DOHH2 (cell line): ENCODE data around the gene KCNQ1.

Experiments
- H3F3A ChIP-seq: fragments of 200-600 bp; sonication (generic), shearing (Covaris generic); 2 replicates; pipeline ENCODE4 v1.6.0; 2016; ENCODE audit warnings: antibody characterized with exemption, mild to moderate bottlenecking; ENCODE audit not compliant: control insufficient read depth, insufficient read depth
- H3K27ac ChIP-seq: fragments of 200-600 bp; sonication (generic); 2 replicates; pipeline ENCODE4 v1.5.1; 2014; ENCODE audit warnings: low read depth, mild to moderate bottlenecking, low read length, moderate library complexity
- H3K27me3 ChIP-seq: fragments of 200-600 bp; sonication (generic); 2 replicates; pipeline ENCODE4 v1.6.1; 2014; ENCODE audit warnings: mild to moderate bottlenecking, low read length, mixed read lengths; ENCODE audit not compliant: control insufficient read depth
- H3K36me3 ChIP-seq: fragments of 200-600 bp; sonication (generic); 2 replicates; pipeline ENCODE4 v1.6.1; 2014; ENCODE audit warnings: mild to moderate bottlenecking, low read length, moderate library complexity, mixed read lengths; ENCODE audit not compliant: control insufficient read depth
- H3K4me1 ChIP-seq: fragments of 200-600 bp; sonication (generic); 2 replicates; pipeline ENCODE4 v1.6.1; 2014; ENCODE audit warnings: mild to moderate bottlenecking, low read length, mixed read lengths; ENCODE audit not compliant: control insufficient read depth
- H3K4me2 ChIP-seq: fragments of 200-600 bp; sonication (generic); 2 replicates; pipeline ENCODE4 v1.6.0; 2014; ENCODE audit warnings: mild to moderate bottlenecking, low read length, moderate library complexity
- H3K4me3 ChIP-seq: fragments of 200-600 bp; sonication (generic); 2 replicates; pipeline ENCODE4 v1.5.1; 2014; ENCODE audit warnings: mild to moderate bottlenecking, low read length, mixed read lengths
- H3K79me2 ChIP-seq: fragments of 200-600 bp; sonication (generic); 2 replicates; pipeline ENCODE4 v1.6.1; 2014; ENCODE audit warnings: mild to moderate bottlenecking, low read length, mixed read lengths; ENCODE audit not compliant: control insufficient read depth
- H3K9me2 ChIP-seq: fragments of 200-600 bp; sonication (generic); replicated peaks from 2 replicates; pipeline ENCODE4 v1.6.1; 2014; ENCODE audit warnings: mild to moderate bottlenecking, low read length, mixed read lengths; ENCODE audit not compliant: control insufficient read depth
- H3K9me3 ChIP-seq: fragments of 200-600 bp; sonication (generic); 2 replicates; pipeline ENCODE4 v1.6.1; 2014; ENCODE audit warnings: antibody characterized with exemption, low read length, mixed read lengths; ENCODE audit not compliant: control insufficient read depth, insufficient read depth
- H4K20me1 ChIP-seq: fragments of 200-600 bp; sonication (generic); 2 replicates; pipeline ENCODE4 v1.6.0; 2014; ENCODE audit warnings: low read depth, mild to moderate bottlenecking, antibody characterized with exemption, low read length, moderate library complexity; ENCODE audit not compliant: control insufficient read depth, insufficient read depth
- EZH2phosphoT487 ChIP-seq: fragments of 200-600 bp; sonication (generic); IDR thresholded peaks from 2 replicates; pipeline ENCODE4 v1.6.1; 2017; ENCODE audit warnings: borderline replicate concordance, mild to moderate bottlenecking, antibody characterized with exemption, low read length, moderate library complexity, mixed read lengths
- TF ChIP-seq, protein P1 (sequence below): fragments of 200-600 bp; sonication (generic); IDR thresholded peaks from one replicate; pipeline ENCODE4 v1.5.1; 2014; ENCODE audit warnings: antibody characterized with exemption, mild to moderate bottlenecking, low read depth, low read length; ENCODE audit not compliant: poor library complexity, severe bottlenecking

KCNQ1 gene

DNA sequence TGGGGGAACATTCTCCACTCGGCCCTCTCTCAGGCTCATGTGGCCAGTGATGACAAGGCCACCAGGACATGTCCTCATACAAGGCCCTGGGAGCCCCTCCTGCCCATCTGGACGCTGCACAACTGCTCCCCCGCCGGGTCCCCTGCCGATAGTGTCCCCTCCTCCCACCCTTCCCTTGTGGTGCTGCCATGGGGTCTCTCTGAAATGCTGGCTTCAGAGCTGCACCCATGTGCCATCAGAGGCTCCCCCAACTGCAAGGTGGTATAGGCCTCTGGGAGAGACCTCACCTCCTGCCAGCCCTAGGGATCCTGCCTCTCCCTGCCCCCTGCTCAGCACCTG lies 142.0 kb downstream of the KCNQ1 start:
- H3K27me3 ChIP-seq, result no peaks in the 10 kb centered on the region

DNA sequence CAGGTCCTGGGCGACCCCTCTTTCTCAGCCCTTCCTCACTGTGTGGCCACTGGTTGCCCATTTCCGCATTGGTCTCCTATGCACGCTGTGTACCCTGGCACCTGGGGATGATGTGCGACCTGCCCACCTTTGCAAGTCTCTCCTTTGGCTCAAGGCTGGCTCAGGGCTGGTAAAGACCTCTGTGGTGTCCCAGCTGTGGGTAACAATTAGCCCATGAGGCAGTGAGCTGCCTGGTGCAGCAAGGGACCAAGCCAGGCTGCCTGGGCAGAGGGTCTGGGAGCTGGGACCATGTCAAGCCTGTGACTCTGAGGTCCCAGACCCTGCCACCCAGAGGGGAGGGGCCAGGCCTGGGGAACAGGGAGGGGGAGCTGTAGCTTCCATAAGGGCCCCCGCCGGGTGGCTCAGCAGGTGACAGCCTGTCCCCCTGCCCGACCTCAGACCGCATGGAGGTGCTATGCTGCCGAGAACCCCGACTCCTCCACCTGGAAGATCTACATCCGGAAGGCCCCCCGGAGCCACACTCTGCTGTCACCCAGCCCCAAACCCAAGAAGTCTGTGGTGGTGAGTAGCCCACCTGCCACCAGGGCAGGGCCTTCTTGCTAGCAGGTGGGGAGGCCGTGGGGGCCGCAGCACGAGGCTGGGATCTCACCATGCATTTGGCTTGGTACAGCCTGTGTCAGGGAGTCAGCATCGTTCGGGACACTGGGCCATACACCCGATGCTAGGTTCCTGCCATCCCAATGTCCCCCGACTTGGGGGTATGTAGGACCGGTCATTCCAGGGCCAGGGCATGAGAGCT lies 142.5 kb downstream of the KCNQ1 start:
- Histone ChIP-seq H3K79me2 (no peaks in the 10 kb centered on the region), H3K27me3 (no peaks in the 10 kb centered on the region), H3K9me3 (no peaks in the 10 kb centered on the region), H3K4me1 (no peaks in the 10 kb centered on the region), H3F3A (no peaks in the 10 kb centered on the region), H3K9me2 (no peaks in the 10 kb centered on the region), H3K4me3 (no peak overlapping the region), H4K20me1 (no peaks in the 10 kb centered on the region), H3K27ac (no peak overlapping the region), H3K36me3 (no peaks in the 10 kb centered on the region), H3K4me2 (no peak overlapping the region)
- no peak for TF ChIP-seq EZH2phosphoT487
- TF ChIP-seq, protein P1, sequence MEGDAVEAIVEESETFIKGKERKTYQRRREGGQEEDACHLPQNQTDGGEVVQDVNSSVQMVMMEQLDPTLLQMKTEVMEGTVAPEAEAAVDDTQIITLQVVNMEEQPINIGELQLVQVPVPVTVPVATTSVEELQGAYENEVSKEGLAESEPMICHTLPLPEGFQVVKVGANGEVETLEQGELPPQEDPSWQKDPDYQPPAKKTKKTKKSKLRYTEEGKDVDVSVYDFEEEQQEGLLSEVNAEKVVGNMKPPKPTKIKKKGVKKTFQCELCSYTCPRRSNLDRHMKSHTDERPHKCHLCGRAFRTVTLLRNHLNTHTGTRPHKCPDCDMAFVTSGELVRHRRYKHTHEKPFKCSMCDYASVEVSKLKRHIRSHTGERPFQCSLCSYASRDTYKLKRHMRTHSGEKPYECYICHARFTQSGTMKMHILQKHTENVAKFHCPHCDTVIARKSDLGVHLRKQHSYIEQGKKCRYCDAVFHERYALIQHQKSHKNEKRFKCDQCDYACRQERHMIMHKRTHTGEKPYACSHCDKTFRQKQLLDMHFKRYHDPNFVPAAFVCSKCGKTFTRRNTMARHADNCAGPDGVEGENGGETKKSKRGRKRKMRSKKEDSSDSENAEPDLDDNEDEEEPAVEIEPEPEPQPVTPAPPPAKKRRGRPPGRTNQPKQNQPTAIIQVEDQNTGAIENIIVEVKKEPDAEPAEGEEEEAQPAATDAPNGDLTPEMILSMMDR, result no peak

More for the DNA sequence above, 142.0 kb downstream of the KCNQ1 start:
- Histone ChIP-seq H3K36me3 (no peaks in the 10 kb centered on the region), H4K20me1 (no peaks in the 10 kb centered on the region), H3K4me2 (no peak overlapping the region), H3K4me1 (no peaks in the 10 kb centered on the region), H3K79me2 (no peaks in the 10 kb centered on the region), H3K9me2 (no peaks in the 10 kb centered on the region), H3K4me3 (no peak overlapping the region), H3F3A (no peaks in the 10 kb centered on the region), H3K27ac (no peak overlapping the region), H3K9me3 (no peaks in the 10 kb centered on the region)
- TF ChIP-seq, protein P1, result no peak
- no peak for TF ChIP-seq EZH2phosphoT487

DNA sequence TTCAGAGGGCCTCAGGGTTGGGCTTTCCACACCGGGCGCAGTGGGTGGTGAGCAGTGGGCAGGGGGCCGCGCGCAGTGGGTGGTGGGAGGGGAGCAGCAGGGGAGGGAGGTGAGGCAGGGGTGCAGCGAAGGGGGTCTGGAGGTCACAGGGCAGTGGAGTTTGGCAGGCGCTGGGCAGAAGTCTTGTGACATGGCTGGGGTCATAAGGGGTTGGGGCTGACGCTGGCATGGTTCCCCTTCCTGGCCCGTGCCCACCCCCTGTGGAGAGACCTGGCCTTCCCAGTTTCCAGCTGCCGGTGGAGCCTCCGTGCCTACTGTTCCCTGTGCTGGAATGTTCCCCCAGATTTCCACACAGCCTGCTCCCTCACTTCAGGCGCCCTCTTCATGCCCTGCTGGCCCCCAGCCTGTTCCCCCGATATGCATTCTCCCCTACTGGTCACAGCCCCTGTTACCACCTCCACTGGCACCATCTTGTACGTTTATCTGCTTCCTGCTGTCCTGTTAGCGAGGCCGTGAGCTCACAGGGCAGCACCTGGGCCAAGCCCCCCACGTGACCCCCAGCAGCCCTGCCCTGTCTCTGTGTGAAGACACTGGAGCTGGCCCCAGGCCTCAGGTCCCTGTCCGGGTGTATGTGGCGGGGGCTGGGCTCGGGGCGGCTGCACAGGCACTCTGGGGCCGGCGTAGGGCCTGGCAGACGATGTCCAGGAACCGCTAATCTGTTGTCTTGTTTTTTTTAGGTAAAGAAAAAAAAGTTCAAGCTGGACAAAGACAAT lies 143.4 kb downstream of the KCNQ1 start:
- no peaks in the 10 kb centered on the region for H3K36me3 ChIP-seq
- H3K79me2 ChIP-seq, result no peaks in the 10 kb centered on the region
- H3K9me3 ChIP-seq, result no peaks in the 10 kb centered on the region
- H3F3A ChIP-seq, result no peaks in the 10 kb centered on the region
- TF ChIP-seq, protein P1, result no peak
- no peak for TF ChIP-seq EZH2phosphoT487
- no peaks in the 10 kb centered on the region for H3K27me3 ChIP-seq
- no peak overlapping the region for H3K4me2 ChIP-seq
- no peak overlapping the region for H3K27ac ChIP-seq
- H3K4me1 ChIP-seq, result no peaks in the 10 kb centered on the region
- no peaks in the 10 kb centered on the region for H3K9me2 ChIP-seq
- no peak overlapping the region for H3K4me3 ChIP-seq
- H4K20me1 ChIP-seq, result no peaks in the 10 kb centered on the region
